ENCODE data around the gene COL5A1. TPM values are rescaled to one million over a fixed set of nuclear protein-coding genes. Genes with fewer than 3 reads are reported as not detected.

COL5A1 gene
- total RNA-seq, 1 experiment from 2014 or later: 9.5 TPM

DNA sequence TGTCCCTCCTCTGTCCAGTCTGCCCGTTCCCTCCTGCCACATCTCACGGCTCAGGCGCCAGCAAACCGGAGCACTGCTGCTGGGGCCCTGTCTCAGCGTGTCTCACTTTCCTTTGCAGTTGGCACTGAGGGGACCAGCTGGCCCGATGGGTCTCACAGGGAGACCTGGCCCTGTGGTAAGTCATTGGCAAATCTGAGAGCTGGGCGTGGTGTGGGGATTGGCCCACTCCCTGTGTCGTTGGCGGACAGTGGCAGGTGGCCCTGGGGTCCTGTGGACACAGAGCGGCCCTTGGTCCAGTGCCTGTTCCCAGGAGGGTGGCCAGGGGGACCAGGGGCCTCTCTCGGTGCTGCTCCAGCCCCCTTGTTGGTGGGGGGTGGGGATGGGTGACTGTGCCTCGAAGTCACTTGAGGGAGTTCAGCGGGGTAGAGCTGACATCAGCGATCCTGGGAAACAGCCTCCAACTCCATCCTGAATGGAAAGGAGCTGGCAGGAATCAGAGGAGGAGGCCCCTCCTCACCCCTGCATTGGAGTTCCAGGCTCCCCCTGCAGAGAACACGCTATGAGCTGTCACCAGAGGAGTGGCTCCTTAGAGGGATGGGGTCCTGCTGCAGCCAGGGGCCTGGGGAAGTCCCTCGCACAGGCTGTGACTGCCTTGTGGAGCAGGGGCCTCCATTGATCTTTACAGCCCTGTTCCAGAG is 111.0 kb downstream of the COL5A1 start:
- H3K27me3 Mint-ChIP-seq (ENCODE audit: low read depth): no peaks in the 10 kb centered on the region
- DNase-seq: no peak

More for the DNA sequence above, 111.0 kb downstream of the COL5A1 start:
- no CpG with 5 or more reads among the region's 16 CpGs for WGBS (ENCODE audit: extremely low coverage, insufficient read length, low lambda C conversion rate)
- Histone ChIP-seq H3K27ac (ENCODE audit: insufficient read length, low read depth, low read length) (no peak overlapping the region), H2BK5ac (ENCODE audit: insufficient read length, low read length) (no peak overlapping the region), H3K23ac (ENCODE audit: insufficient read length, low read depth, low read length) (no peak overlapping the region), H3T11ph (ENCODE audit: low read length) (no peak overlapping the region), H3K9ac (ENCODE audit: extremely low read depth, insufficient read length, low read length) (no peak overlapping the region), H4K8ac (replicated peaks; ENCODE audit: insufficient read length, low read depth, low read length) (no peak overlapping the region), H3K9me3 (ENCODE audit: control insufficient read depth, low read depth, low read length) (peaks cover 6% of the 10 kb centered on the region), H3K23me2 (ENCODE audit: insufficient read length, low read depth, low read length, poor library complexity, severe bottlenecking) (no peaks in the 10 kb centered on the region), H3K4me1 (ENCODE audit: insufficient read depth, low read length) (no peaks in the 10 kb centered on the region), H2AFZ (ENCODE audit: low read length) (no peak overlapping the region), H3K4me2 (ENCODE audit: insufficient read depth, insufficient read length, low read length) (no peak overlapping the region), H4K20me1 (ENCODE audit: control insufficient read depth, insufficient read depth, insufficient read length) (no peaks in the 10 kb centered on the region), H3K79me1 (ENCODE audit: insufficient read depth, low read depth, low read length, poor library complexity, severe bottlenecking) (no peaks in the 10 kb centered on the region), H2AK5ac (ENCODE audit: insufficient read length, low read length) (no peak overlapping the region), H3K56ac (ENCODE audit: insufficient read length, low read depth, low read length) (no peak overlapping the region), H4K91ac (ENCODE audit: insufficient read length, low read depth, low read length) (no peak overlapping the region), H3K4ac (ENCODE audit: low read depth, low read length) (no peak overlapping the region), H3K79me2 (ENCODE audit: insufficient read depth, low read length) (no peaks in the 10 kb centered on the region), H4K5ac (ENCODE audit: insufficient read length, low read depth, low read length) (no peak overlapping the region), H2BK20ac (ENCODE audit: low read depth, low read length, poor library complexity, severe bottlenecking) (no peak overlapping the region), H3K14ac (ENCODE audit: insufficient read depth, low read length) (no peak overlapping the region), H2BK120ac (ENCODE audit: low read depth, low read length, poor library complexity, severe bottlenecking) (no peak overlapping the region), H2BK12ac (ENCODE audit: insufficient read length, low read depth, low read length) (no peak overlapping the region), H2BK15ac (ENCODE audit: low read depth, low read length) (no peak overlapping the region), H3K27me3 (ENCODE audit: insufficient read depth, low read length) (no peaks in the 10 kb centered on the region), H3K18ac (ENCODE audit: insufficient read length, low read depth, low read length) (no peak overlapping the region)
- H3K27ac Mint-ChIP-seq: peak overlapping the region in 1 of 3 experiments; percentile 40; a peak in 1 of 7 replicates
- H3K4me1 Mint-ChIP-seq: no peaks in the 10 kb centered on the region
- TF ChIP-seq CTCF (conservative IDR thresholded peaks at IDR 0.05): no peak
- H3K36me3 Mint-ChIP-seq (ENCODE audit: insufficient read depth in 1 of 3, low read depth in 3 of 3): peaks cover 6 to 8% (median 8%) of the 10 kb centered on the region in 3 experiments; a peak in 6 of 7 replicates
- no peak overlapping the region for H3K4me3 Mint-ChIP-seq
- peaks cover 3 to 8% of the 10 kb centered on the region in 2 experiments; a peak in 3 of 5 replicates for H3K9me3 Mint-ChIP-seq
